ENCODE data around the gene WDR74.
"Not testable (repeated sequence)": the region's sequence is repeated elsewhere in the genome, so short reads cannot be mapped to it uniquely, and the experiment has no call there.

WDR74 gene

GRCh38 chr11:62839050-62839945, at the start of gene WDR74:
WDR74 (minus strand) TSS chr11:62839590; CDS start chr11:62839570, 20 bp downstream.
- DNase-seq (ENCODE audit: low read depth): peak; percentile 84

GRCh38 chr11:62889126-62889483, 49.7 kb upstream of the WDR74 start:
- no peak for DNase-seq (ENCODE audit: low read depth)

- DNase-seq (ENCODE audit: low read depth): no peak
Observed at GRCh38 chr11:62888406-62888805, 49.0 kb upstream of the WDR74 start.

- no peak for DNase-seq (ENCODE audit: low read depth)
Observed at GRCh38 chr11:62885137-62885750, 45.9 kb upstream of the WDR74 start.

GRCh38 chr11:62883673-62884072, 44.3 kb upstream of the WDR74 start:
- DNase-seq (ENCODE audit: low read depth): no peak

GRCh38 chr11:62882788-62883501, 43.6 kb upstream of the WDR74 start:
- DNase-seq (ENCODE audit: low read depth): no peak

GRCh38 chr11:62882431-62882749, 43.0 kb upstream of the WDR74 start:
- no peak for DNase-seq (ENCODE audit: low read depth)

- DNase-seq (ENCODE audit: low read depth): peak; percentile 90
Observed at GRCh38 chr11:62881579-62882430, 42.4 kb upstream of the WDR74 start.

GRCh38 chr11:62880803-62881578, 41.6 kb upstream of the WDR74 start, which contains the start of gene SLC3A2:
SLC3A2 (plus strand) TSS chr11:62880896; CDS start chr11:62881024, 128 bp downstream.
- DNase-seq (ENCODE audit: low read depth): peak; percentile 85

GRCh38 chr11:62880231-62880802, 40.9 kb upstream of the WDR74 start:
- no peak for DNase-seq (ENCODE audit: low read depth)

- no peak for DNase-seq (ENCODE audit: low read depth)
Observed at GRCh38 chr11:62879235-62879978, 40.0 kb upstream of the WDR74 start.

- no peak for DNase-seq (ENCODE audit: low read depth)
Observed at GRCh38 chr11:62876712-62877111, 37.3 kb upstream of the WDR74 start.

GRCh38 chr11:62875698-62876478, 36.5 kb upstream of the WDR74 start:
- no peak for DNase-seq (ENCODE audit: low read depth)

GRCh38 chr11:62874851-62875250, 35.5 kb upstream of the WDR74 start:
- no peak for DNase-seq (ENCODE audit: low read depth)

GRCh38 chr11:62865635-62866034, 26.2 kb upstream of the WDR74 start:
- DNase-seq (ENCODE audit: low read depth): no peak

- no peak for DNase-seq (ENCODE audit: low read depth)
Observed at GRCh38 chr11:62863687-62864335, 24.4 kb upstream of the WDR74 start.

GRCh38 chr11:62861564-62862192, 22.3 kb upstream of the WDR74 start:
- not testable (repeated sequence) for DNase-seq (ENCODE audit: low read depth)
